A375 (cell line): ENCODE measurements around the gene HIBCH. TPM values are rescaled to one million over a fixed set of nuclear protein-coding genes. Genes with fewer than 3 reads are reported as not detected.

ENCODE experiments used
- total RNA-seq: library from RNA; depleted of rRNA; stranded (reverse); fragments of >200 nt; shearing (Covaris generic); gene quantifications from 2 replicates; pipeline ENCODE4 v1.2.3, GENCODE V29; 2014; rRNA removed

The HIBCH gene
- 7.8 and 11.6 TPM in 2 replicates for total RNA-seq

GRCh38 chr2:190319555-190320498 is at the start of gene HIBCH:
Gene HIBCH (minus strand): TSS chr2:190319826. CDS start chr2:190319750, 76 bp downstream.

GRCh38 chr2:190343536-190344275 is 24.1 kb upstream of the HIBCH start, which contains the start of gene INPP1:
Gene INPP1 (plus strand): TSS chr2:190343589. CDS start chr2:190360103, 16,514 bp downstream.

Other genes starting within 250 kb of the HIBCH start
- gene INPP1, start 23.8 kb upstream of the HIBCH start, total RNA-seq, result 4.3 and 6.6 TPM in 2 replicates
- 7.0 and 8.4 TPM in 2 replicates for gene MFSD6, start 88.5 kb upstream of the HIBCH start, total RNA-seq
- gene NEMP2, start 214.9 kb upstream of the HIBCH start, total RNA-seq, result 5.2 and 9.1 TPM in 2 replicates